HepG2 (cell line): ENCODE data around the gene RFX6. TPM values are rescaled to one million over a fixed set of nuclear protein-coding genes. Genes with fewer than 3 reads are reported as not detected.

Experiments used
- ADNP ChIP-seq: sonication (generic); formaldehyde crosslinking; IDR thresholded peaks from 2 replicates; pipeline ENCODE4 v1.4.0; 2020; ENCODE audit warnings: missing genetic modification reagents
- AKNA ChIP-seq: sonication (generic); formaldehyde crosslinking; IDR thresholded peaks from 2 replicates; pipeline ENCODE4 v1.4.0; 2020; ENCODE audit warnings: missing genetic modification reagents, borderline replicate concordance
- ASH2L ChIP-seq: fragments of 300-600, 200-600 bp; sonication (generic); IDR thresholded peaks from 2 replicates; pipeline ENCODE4 v1.7.0; 2017; ENCODE audit warnings: low read depth, mild to moderate bottlenecking, moderate library complexity, mixed read lengths, low read length; ENCODE audit not compliant: insufficient read length
- BCL6 ChIP-seq: IDR thresholded peaks from 2 replicates; pipeline ENCODE4 v1.6.1; 2016; ENCODE audit warnings: missing genetic modification reagents, missing compliant biosample characterization
- DBP ChIP-seq: sonication (generic); formaldehyde crosslinking; IDR thresholded peaks from 2 replicates; pipeline ENCODE4 v1.4.0; 2020; ENCODE audit warnings: missing genetic modification reagents; ENCODE audit errors: not compliant biosample characterization
- FOXP1 ChIP-seq, 2 experiments: fragments of 450-650 bp in 1 of 2; IDR thresholded peaks; 2 replicates each; pipeline ENCODE4 v1.6.1; 2017 to 2018; ENCODE audit warnings: antibody characterized with exemption in 1 of 2
- GFI1 ChIP-seq: sonication (generic); formaldehyde crosslinking; IDR thresholded peaks from 2 replicates; pipeline ENCODE4 v1.5.0; 2020; ENCODE audit warnings: missing genetic modification reagents, mild to moderate bottlenecking, borderline replicate concordance
- HDAC2 ChIP-seq: sonication (generic); formaldehyde crosslinking; IDR thresholded peaks from 2 replicates; pipeline ENCODE4 v1.4.0; 2020; ENCODE audit warnings: missing genetic modification reagents
- MATR3 ChIP-seq: sonication (generic); formaldehyde crosslinking; IDR thresholded peaks from 2 replicates; pipeline ENCODE4 v1.4.0; 2020; ENCODE audit warnings: missing genetic modification reagents
- MAZ ChIP-seq, 2 experiments: sonication (generic) in 1 of 2; formaldehyde crosslinking in 1 of 2; IDR thresholded peaks; 2 replicates each; pipeline versions ENCODE4 v1.5.0 to v1.6.1; 2012 to 2020; ENCODE audit warnings: low read depth in 2 of 2, mild to moderate bottlenecking in 2 of 2, borderline replicate concordance in 1 of 2, improper control_type of control experiment in 1 of 2, low read length in 1 of 2, missing genetic modification reagents in 1 of 2, moderate library complexity in 1 of 2
- MBD4 ChIP-seq: IDR thresholded peaks from 2 replicates; pipeline ENCODE4 v1.6.1; 2012; ENCODE audit warnings: low read length, inconsistent platforms, borderline replicate concordance
- MED1 ChIP-seq: sonication (generic); formaldehyde crosslinking; IDR thresholded peaks from 2 replicates; pipeline ENCODE4 v1.4.0; 2020; ENCODE audit warnings: missing genetic modification reagents
- MEIS2 ChIP-seq: sonication (generic); formaldehyde crosslinking; IDR thresholded peaks from 2 replicates; pipeline ENCODE4 v1.9.0; 2021; ENCODE audit warnings: mild to moderate bottlenecking, missing genetic modification reagents
- RARA ChIP-seq: IDR thresholded peaks from 2 replicates; pipeline ENCODE4 v1.6.1; 2016; ENCODE audit warnings: missing genetic modification reagents, missing compliant biosample characterization
- SIX1 ChIP-seq: sonication (generic); formaldehyde crosslinking; IDR thresholded peaks from 2 replicates; pipeline ENCODE4 v1.4.0; 2020; ENCODE audit warnings: missing genetic modification reagents, borderline replicate concordance
- SOX6 ChIP-seq, 2 experiments: fragments of 450-650 bp in 1 of 2; sonication (generic) in 1 of 2; formaldehyde crosslinking in 1 of 2; IDR thresholded peaks; 2 replicates each; pipeline versions ENCODE4 v1.4.0 to v1.6.1; 2017 to 2020; ENCODE audit warnings: antibody characterized with exemption in 1 of 2, mild to moderate bottlenecking in 1 of 2, missing genetic modification reagents in 1 of 2
- ZBTB38 ChIP-seq: sonication (generic); formaldehyde crosslinking; IDR thresholded peaks from 2 replicates; pipeline ENCODE4 v1.5.1; 2020; ENCODE audit warnings: mild to moderate bottlenecking, missing genetic modification reagents
- ZNF292 ChIP-seq: sonication (generic); formaldehyde crosslinking; IDR thresholded peaks from 2 replicates; pipeline ENCODE4 v1.8.1; 2022; ENCODE audit warnings: mild to moderate bottlenecking, low read depth, missing genetic modification reagents, borderline replicate concordance
- ZNF687 ChIP-seq: sonication (generic); formaldehyde crosslinking; IDR thresholded peaks from 2 replicates; pipeline ENCODE4 v1.5.1; 2020; ENCODE audit warnings: mild to moderate bottlenecking, missing genetic modification reagents, moderate library complexity
- ZNF775 ChIP-seq: sonication (generic); formaldehyde crosslinking; IDR thresholded peaks from 2 replicates; pipeline ENCODE4 v1.4.0; 2020; ENCODE audit warnings: missing genetic modification reagents, mild to moderate bottlenecking, moderate library complexity, borderline replicate concordance
- polyA plus RNA-seq, 8 experiments: library from polyadenylated mRNA; depleted of rRNA in 3 of 8; stranded (reverse) in 7 of 8; unstranded in 1 of 8; fragments of >200 nt; fragmentation: Illumina TruSeq in 4 of 8; extraction: Trizol in 4 of 8; gene quantifications; 2 replicates each; pipeline versions ENCODE4 v1.2.1 to v1.2.3, GENCODE V29; 2011 to 2016; ENCODE audit warnings: low read depth in 4 of 8, missing spikeins in 1 of 8, mixed read lengths in 1 of 8; ENCODE audit not compliant: insufficient read depth in 1 of 8
- total RNA-seq, 5 experiments: library from RNA; depleted of rRNA; stranded (reverse); fragments of >200 nt; fragmentation: Illumina TruSeq; extraction: Trizol; gene quantifications; 2 replicates each; pipeline ENCODE4 v1.2.3, GENCODE V29; 2016; ENCODE audit warnings: low read depth in 1 of 5

RFX6 gene
- total and polyA plus RNA-seq, 2 of the 13 experiments (the other 11 are each of a cell fraction or from before 2014, with no cell fraction given), result 0.04 TPM; not detected in 1

GRCh38 chr6:116954938-116955337 is 77.9 kb downstream of the RFX6 start (continued):
- TF ChIP-seq MATR3, result no peak
- 0 out of 2 replicates have a peak, but pooled peaks have one; percentile 43 for TF ChIP-seq MED1
- 0 out of 2 replicates have a peak, but pooled peaks have one; percentile 22 for TF ChIP-seq BCL6
- peak; percentile 90; the same call in 1 of the 2 replicates for TF ChIP-seq SIX1
- TF ChIP-seq ADNP, result no peak
- TF ChIP-seq MAZ (IDR thresholded peaks at IDR 0.05; ENCODE audit: borderline replicate concordance, low read depth, low read length), result no peak
- TF ChIP-seq MAZ (CRISPR knock-in tag; IDR thresholded peaks at IDR 0.05; ENCODE audit: low read depth), result peak; percentile 28; the same call in 1 of the 2 replicates
- no peak for TF ChIP-seq MBD4
- no peak for TF ChIP-seq ZBTB38 (CRISPR knock-in tag)
- TF ChIP-seq GFI1, result peak; percentile 51; the same call in 1 of the 2 replicates
- no peak for TF ChIP-seq ZNF775 (CRISPR knock-in tag)
- TF ChIP-seq ZNF292, result no peak
- no peak for TF ChIP-seq AKNA (CRISPR knock-in tag)
- no peak for TF ChIP-seq SOX6 (IDR thresholded peaks at IDR 0.05)
- peak; percentile 71 for TF ChIP-seq SOX6 (CRISPR knock-in tag; IDR thresholded peaks at IDR 0.05)
- TF ChIP-seq FOXP1 (IDR thresholded peaks at IDR 0.05), result no peak
- TF ChIP-seq FOXP1 (CRISPR knock-in tag; IDR thresholded peaks at IDR 0.05), result peak; percentile 58; the same call in 1 of the 2 replicates
- TF ChIP-seq ZNF687, result no peak
- TF ChIP-seq HDAC2, result 0 out of 2 replicates have a peak, but pooled peaks have one; percentile 32
- peak; percentile 22 for TF ChIP-seq ASH2L
- 0 out of 2 replicates have a peak, but pooled peaks have one; percentile 10 for TF ChIP-seq RARA (CRISPR knock-in tag)
- no peak for TF ChIP-seq MEIS2 (CRISPR knock-in tag)
- TF ChIP-seq DBP (CRISPR knock-in tag), result no peak
